Gastroesophageal sphincter (tissue), 3 donors: ENCODE data around the gene ATG7.

Experiments
- CTCF ChIP-seq, 4 experiments: fragments of 200-600 bp in 2 of 4; fragments of 450-650 bp in 2 of 4; sonication (generic) in 1 of 4; IDR thresholded peaks; one replicate each; pipeline ENCODE4 v1.5.1; 2017 to 2019; ENCODE audit warnings: antibody characterized with exemption in 4 of 4, mild to moderate bottlenecking in 2 of 4, moderate library complexity in 2 of 4
- POLR2A ChIP-seq, 2 donors: fragments of 450-650 bp; IDR thresholded peaks; one replicate each; pipeline ENCODE4 v1.6.1; 2017; ENCODE audit warnings: antibody characterized with exemption in 2 of 2, mild to moderate bottlenecking in 2 of 2, moderate library complexity in 1 of 2

- no peak for TF ChIP-seq CTCF (IDR thresholded peaks at IDR 0.05)
- TF ChIP-seq POLR2A (IDR thresholded peaks at IDR 0.05): no peak
Observed at GRCh38 chr3:11230832-11231231, 41.4 kb upstream of the ATG7 start.
